Fibroblast of lung (primary cell): ENCODE measurements around the gene TSC1.

Experiments
- CTCF ChIP-seq, 2 donors: IDR thresholded peaks in 1 of 2; conservative IDR thresholded peaks in 1 of 2; 1 replicate in 1 of 2; 2 replicates in 1 of 2; pipeline ENCODE4 v1.5.1; 2011 to 2012; ENCODE audit warnings: low read length in 2 of 2, control low read depth in 1 of 2, inconsistent platforms in 1 of 2, low read depth in 1 of 2, mild to moderate bottlenecking in 1 of 2
- EZH2 ChIP-seq: IDR thresholded peaks from 2 replicates; pipeline ENCODE4 v1.5.1; 2012; ENCODE audit warnings: low read length, control low read depth, mild to moderate bottlenecking; ENCODE audit errors: missing control alignments

- TF ChIP-seq CTCF (conservative IDR thresholded peaks at IDR 0.05 in 1 of 2, IDR thresholded peaks at IDR 0.05 in 1 of 2; ENCODE audit: low read depth in 1 of 2, low read length in 2 of 2) = no peak
- no peak for TF ChIP-seq EZH2
These were observed 34.0 kb downstream of the TSC1 start for GRCh38 chr9:132910376-132910775.
